Heart right ventricle (tissue), 16 donors: ENCODE results near the gene ITIH3. TPM values are rescaled to one million over a fixed set of nuclear protein-coding genes. Genes with fewer than 3 reads are reported as not detected.

Experiments
- ATAC-seq, 8 donors: fragments of 200-7000 bp; cut with Tn5 transposase; one replicate each; pipeline ENCODE4 v1.9.1; 2020; ENCODE audit warnings: mild to moderate bottlenecking in 8 of 8, moderate library complexity in 8 of 8, moderate number of reproducible peaks in 1 of 8
- DNase-seq, 2 donors: peaks; one replicate each; pipeline ENCODE4 v3.0.0-alpha.2; 2020
- H3K27ac ChIP-seq, 10 donors: fragments of 200-600 bp; sonication (generic) in 2 of 10; one replicate each; pipeline versions ENCODE4 v1.5.0 to v1.8.0; 2020 to 2022; ENCODE audit warnings: mild to moderate bottlenecking in 3 of 10
- H3K27me3 ChIP-seq, 7 donors: fragments of 200-600 bp; one replicate each; pipeline ENCODE4 v1.8.0; 2021 to 2022; ENCODE audit warnings: mild to moderate bottlenecking in 2 of 7
- H3K36me3 ChIP-seq, 9 donors: fragments of 200-600 bp; sonication (generic) in 1 of 9; one replicate each; pipeline versions ENCODE4 v1.5.0 to v1.8.0; 2020 to 2022; ENCODE audit warnings: mild to moderate bottlenecking in 2 of 9
- H3K4me1 ChIP-seq, 9 donors: fragments of 200-600 bp; sonication (generic) in 1 of 9; one replicate each; pipeline versions ENCODE4 v1.5.0 to v1.8.0; 2020 to 2022; ENCODE audit warnings: mild to moderate bottlenecking in 4 of 9
- H3K4me3 ChIP-seq, 10 donors: fragments of 200-600 bp; sonication (generic) in 2 of 10; one replicate each; pipeline versions ENCODE4 v1.5.0 to v1.8.0; 2020 to 2022; ENCODE audit warnings: mild to moderate bottlenecking in 7 of 10, moderate library complexity in 2 of 10
- H3K9me3 ChIP-seq, 11 donors: fragments of 200-600 bp in 10 of 11; sonication (generic) in 2 of 11; one replicate each; pipeline versions ENCODE4 v1.5.0 to v1.8.0; 2013 to 2022; ENCODE audit warnings: mild to moderate bottlenecking in 2 of 11, control low read depth in 1 of 11, moderate library complexity in 1 of 11
- CTCF ChIP-seq, 9 donors: fragments of 200-600 bp; sonication (generic) in 2 of 9; IDR thresholded peaks; one replicate each; pipeline versions ENCODE4 v1.5.0 to v1.8.0; 2021 to 2022; ENCODE audit warnings: antibody characterized with exemption in 9 of 9, mild to moderate bottlenecking in 5 of 9, moderate library complexity in 1 of 9
- WGBS, 2 donors: extraction: QIAGEN DNeasy Blood & Tissue Kit; methylation state at CpG; one replicate each; pipeline ENCODE4 v1.1.7; 2013; ENCODE audit warnings: inconsistent platforms in 1 of 2; 5-methylcytosine and 5-hydroxymethylcytosine counted together
- intact Hi-C, 10 donors: fragments of 100-400 bp; cut with DNase I; formaldehyde crosslinking; loops; one replicate each; pipeline versions ENCODE4 v1.11.1 to v1.14.2; 2022
- polyA plus RNA-seq, 2 donors: library from polyadenylated mRNA; stranded (reverse); fragments of 200-250 nt; gene quantifications; one replicate each; pipeline ENCODE4 v1.2.3, GENCODE V29; 2013
- total RNA-seq, 10 donors: library from RNA; stranded (reverse); fragmentation: NEBNext Ultra II Directional in 3 of 10; extraction: Animal tissue kit (Norgen Biotek cat#: 25700) in 3 of 10; gene quantifications; one replicate each; pipeline versions ENCODE4 v1.2.1 to v1.2.4, GENCODE V29; 2021 to 2023
- donor health status: Arrhythmogenic right ventricular cardiomyopathy.
- donor health status: ischemic (EF 13 %, LVEDD 7.1; RV severe dilation, severe dysfunction).
- donor health status: healthy with polysubstance abuse.
- donor health status: DM: no; HTN: yes; CAD: no.
- donor health status: DM: no; HTN: no; CAD: no.
- donor health status: ischemic (EF 25% LVEDD 6.9; RV normal size, moderate dysfunction).
- donor health status: ischemic (EF 25% LVEDD 5.7; RV mildly dilated, moderate dysfunction).
- donor health status: healthy.
- donor health status: DM: yes; HTN: yes; CAD: no.
- donor health status: Ischemic cardiomyopathy.
- donor health status: ischemic (EF 35%, LVEDD 5.7; RV mildly dilated, moderate dysfunction).
- donor health status: nonischemic (EF 11% LVEDD 7.7; RV severe dilation, severe dysfunction).
- donor health status: DM: yes; HTN: yes; CAD: no.
- donor health status: PGD.
- donor health status: ischemic (EF 29% LVEDD 5.4; RV normal size, mild dysfunction).
- donor health status: nonischemic (EF 23%, LVEDD 6.1; RV moderate dilation, normal function).

The ITIH3 gene
- total and polyA plus RNA-seq, 12 donors: 0.13 to 1.3 (median 0.52) TPM

- Histone ChIP-seq H3K4me1 (peaks cover 0 to 11% (median 0%) of the 10 kb centered on the region in 9 donors), H3K27me3 (peaks cover 0 to 8% (median 0%) of the 10 kb centered on the region in 7 donors), H3K4me3 (no peak overlapping the region), H3K27ac (no peak overlapping the region), H3K9me3 (no peaks in the 10 kb centered on the region), H3K36me3 (no peaks in the 10 kb centered on the region)
- no peak for TF ChIP-seq CTCF (IDR thresholded peaks at IDR 0.05)
- 64 to 69% methylated on average over 13 of the region's 13 CpGs for WGBS, 2 donors
- no peak for ATAC-seq
- DNase-seq: no peak
- intact Hi-C loops: no loop called here
Observed at GRCh38 chr3:52781741-52782140, 12.9 kb upstream of the ITIH3 start.

GRCh38 chr3:52782412-52783210 lies 12.0 kb upstream of the ITIH3 start:
- no peak for TF ChIP-seq CTCF (IDR thresholded peaks at IDR 0.05)
- WGBS, 2 donors: 68 to 70% methylated on average over 12 of the region's 12 CpGs
- DNase-seq: no peak

GRCh38 chr3:52783211-52783555 lies 11.4 kb upstream of the ITIH3 start:
- no peak overlapping the region for H3K4me3 ChIP-seq
- no peak for ATAC-seq
- intact Hi-C loops: no loop called here
- 87 to 90% methylated on average over 3 of the region's 3 CpGs for WGBS, 2 donors
- no peaks in the 10 kb centered on the region for H3K36me3 ChIP-seq
- DNase-seq: no peak
- no peaks in the 10 kb centered on the region for H3K9me3 ChIP-seq
- H3K27me3 ChIP-seq: peaks cover 0 to 8% (median 0%) of the 10 kb centered on the region in 7 donors
- no peak for TF ChIP-seq CTCF (IDR thresholded peaks at IDR 0.05)
- H3K4me1 ChIP-seq: peaks cover 0 to 11% (median 0%) of the 10 kb centered on the region in 9 donors
- H3K27ac ChIP-seq: no peak overlapping the region

More at GRCh38 chr3:52782412-52783210, 12.0 kb upstream of the ITIH3 start:
- H3K27me3 ChIP-seq: peaks cover 0 to 8% (median 0%) of the 10 kb centered on the region in 7 donors
- no peaks in the 10 kb centered on the region for H3K9me3 ChIP-seq
- no peak overlapping the region for H3K27ac ChIP-seq
- H3K4me1 ChIP-seq: peaks cover 0 to 11% (median 0%) of the 10 kb centered on the region in 9 donors
- no peaks in the 10 kb centered on the region for H3K36me3 ChIP-seq
- H3K4me3 ChIP-seq: no peak overlapping the region
- intact Hi-C loops: no loop called here
- ATAC-seq: no peak

DNA sequence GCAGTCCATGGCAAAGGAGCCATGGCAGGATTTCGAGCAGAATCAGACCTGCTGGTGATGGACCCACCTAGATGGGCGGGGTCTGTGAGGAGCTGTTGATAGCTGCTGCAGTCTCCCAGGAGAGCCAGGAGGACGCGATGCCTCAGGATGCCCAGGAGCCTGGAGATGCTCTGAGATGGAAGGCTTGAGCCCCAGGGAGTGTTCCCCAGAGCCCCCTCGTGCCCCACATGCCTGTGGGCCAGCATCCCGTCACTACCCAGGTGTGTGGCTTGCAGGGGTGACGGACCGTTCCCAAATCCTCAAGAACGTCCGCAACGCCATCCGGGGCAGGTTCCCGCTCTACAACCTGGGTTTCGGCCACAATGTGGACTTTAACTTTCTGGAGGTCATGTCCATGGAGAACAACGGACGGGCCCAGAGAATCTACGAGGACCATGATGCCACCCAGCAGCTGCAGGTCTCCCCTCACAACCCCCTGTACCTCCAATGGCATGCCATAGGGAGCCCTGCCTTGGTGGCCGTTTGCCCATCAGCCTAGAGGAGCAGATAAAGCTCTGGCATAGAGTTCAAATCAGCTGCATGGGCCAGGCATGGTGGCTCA lies 10.5 kb upstream of the ITIH3 start:
- Histone ChIP-seq H3K36me3 (no peaks in the 10 kb centered on the region), H3K4me1 (peaks cover 0 to 8% (median 0%) of the 10 kb centered on the region in 9 donors), H3K9me3 (no peaks in the 10 kb centered on the region), H3K27ac (no peak overlapping the region), H3K27me3 (peaks cover 0 to 8% (median 0%) of the 10 kb centered on the region in 7 donors), H3K4me3 (no peak overlapping the region)
- no peak for DNase-seq
- ATAC-seq: no peak
- 82 to 83% methylated on average over 18 of the region's 18 CpGs for WGBS, 2 donors
- no peak for TF ChIP-seq CTCF (IDR thresholded peaks at IDR 0.05)
- intact Hi-C loops: no loop called here
